Panc1 (cell line): ENCODE data around the gene TPR. TPM values are rescaled to one million over a fixed set of nuclear protein-coding genes. Genes with fewer than 3 reads are reported as not detected.
"Not testable (repeated sequence)": the region's sequence is repeated elsewhere in the genome, so short reads cannot be mapped to it uniquely, and the experiment has no call there.

Experiments
- ATAC-seq: fragments of 200-7000 bp; cut with Tn5 transposase; 2 replicates; pipeline ENCODE4 v1.9.1; 2020; ENCODE audit warnings: mild to moderate bottlenecking, moderate library complexity
- BruUV-seq: library from RNA; stranded (reverse); fragments of 400-500 nt; replicated peaks from 2 replicates; lab custom pipeline; 2021; lab: Mats Ljungman, UMichigan
- CTCF ChIA-PET: fragments of 300-600 bp; sonication (Branson Sonifier 250); formaldehyde crosslinking; loops from one replicate; lab custom pipeline; 2022; ENCODE audit warnings: antibody characterized with exemption; lab: Charles Lee
- POLR2A ChIA-PET: fragments of 300-600 bp; sonication (Branson Sonifier 250); formaldehyde crosslinking; loops from one replicate; lab custom pipeline; 2022; ENCODE audit warnings: antibody characterized with exemption; lab: Charles Lee
- DNase-seq: peaks from one replicate; pipeline ENCODE4 v3.0.0-alpha.2; 2010; ENCODE audit warnings: low read depth, low spot score
- H3K27ac ChIP-seq: 2 replicates; pipeline ENCODE4 v1.5.1; 2011; ENCODE audit warnings: mild to moderate bottlenecking, low read length, inconsistent platforms
- H3K27me3 ChIP-seq: fragments of 200-500 bp; sonication (Bioruptor generic); 2 replicates; pipeline ENCODE4 v1.6.0; 2014; ENCODE audit warnings: low read length, inconsistent platforms; ENCODE audit not compliant: control insufficient read depth, insufficient read depth
- H3K36me3 ChIP-seq: fragments of 200-500 bp; sonication (Bioruptor generic); 2 replicates; pipeline ENCODE4 v1.5.1; 2014; ENCODE audit warnings: inconsistent platforms, mild to moderate bottlenecking, low read length, moderate library complexity; ENCODE audit not compliant: control insufficient read depth, insufficient read depth
- H3K4me1 ChIP-seq: 2 replicates; pipeline ENCODE4 v1.5.1; 2011; ENCODE audit warnings: inconsistent platforms, mild to moderate bottlenecking, low read length, moderate library complexity; ENCODE audit not compliant: control insufficient read depth, insufficient read depth
- H3K4me3 ChIP-seq, 2 experiments: 2 replicates each; pipeline ENCODE4 v1.5.1; 2011 to 2012; ENCODE audit warnings: low read depth in 2 of 2, low read length in 2 of 2, mild to moderate bottlenecking in 2 of 2, inconsistent platforms in 1 of 2, moderate library complexity in 1 of 2
- H3K9me3 ChIP-seq: fragments of 200-500 bp; sonication (Bioruptor generic); 2 replicates; pipeline ENCODE4 v1.5.1; 2014; ENCODE audit warnings: low read depth, mild to moderate bottlenecking, inconsistent platforms, low read length, moderate library complexity; ENCODE audit not compliant: control insufficient read depth, insufficient read depth
- POLR2AphosphoS5 ChIP-seq: IDR thresholded peaks from 2 replicates; pipeline ENCODE4 v1.6.1; 2012; ENCODE audit warnings: mild to moderate bottlenecking, low read depth, low read length, moderate library complexity
- SIN3A ChIP-seq: IDR thresholded peaks from 2 replicates; pipeline ENCODE4 v1.6.1; 2012; ENCODE audit warnings: low read depth, mild to moderate bottlenecking, low read length, moderate library complexity, borderline replicate concordance; ENCODE audit not compliant: insufficient read depth
- TCF7L2 ChIP-seq: IDR thresholded peaks from 2 replicates; pipeline ENCODE4 v1.6.1; 2011; ENCODE audit warnings: mild to moderate bottlenecking, low read depth, low read length, inconsistent platforms
- in situ Hi-C: cut with HindIII; loops from 2 replicates; pipeline ENCODE4 v1.10.0; 2016; ENCODE audit warnings: low sequenced_read_pairs, low pct_unique_long_range_greater_than_20kb
- intact Hi-C: fragments of 100-400 bp; cut with micrococcal nuclease; formaldehyde crosslinking; loops from one replicate; pipeline ENCODE4 v1.10.0; 2022; ENCODE audit not compliant: unreplicated experiment
- total RNA-seq: library from RNA; stranded (reverse); gene quantifications from one replicate; pipeline ENCODE4 v1.2.1, GENCODE V29; 2021; ENCODE audit not compliant: unreplicated experiment
- TF ChIP-seq, protein P1 (sequence below): fragments of 450-650 bp; IDR thresholded peaks from 2 replicates; pipeline ENCODE4 v1.5.1; 2017; ENCODE audit warnings: mild to moderate bottlenecking
- TF ChIP-seq, protein P2 (sequence below), 2 experiments: IDR thresholded peaks; 2 replicates each; pipeline ENCODE4 v1.6.1; 2011 to 2012; ENCODE audit warnings: low read depth in 2 of 2, control low read depth in 1 of 2, low read length in 1 of 2, mild to moderate bottlenecking in 1 of 2, moderate library complexity in 1 of 2; ENCODE audit not compliant: insufficient read depth in 1 of 2

The TPR gene
- total RNA-seq, 1 experiment from 2014 or later, result 115 TPM

DNA sequence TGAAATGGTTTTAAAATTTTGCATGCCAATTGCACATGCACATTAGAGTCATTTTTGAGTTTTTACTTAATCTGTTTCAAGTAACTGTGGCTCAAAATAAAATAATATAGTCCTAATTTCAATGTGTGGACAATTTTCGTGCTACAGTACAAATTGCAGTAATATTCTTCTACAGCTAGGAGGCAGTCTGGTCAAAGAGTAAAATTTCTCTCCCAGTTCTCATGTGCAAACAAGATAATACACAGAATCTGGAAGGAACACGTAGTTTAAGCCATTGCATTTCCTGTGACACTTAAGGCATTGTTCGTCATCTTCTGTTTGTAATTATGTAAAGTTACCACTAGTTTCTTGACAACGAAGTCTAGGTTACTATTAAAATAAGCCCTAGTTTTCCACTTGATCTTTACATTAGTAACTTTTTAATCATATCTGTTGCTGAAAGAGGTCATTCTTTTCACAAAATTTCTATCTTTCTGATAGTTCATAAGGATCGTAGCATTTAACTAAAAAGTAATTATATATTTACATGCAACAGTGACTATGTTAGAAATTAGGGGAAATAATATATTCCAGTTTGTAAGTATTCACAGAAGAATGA, 29.5 kb upstream of the TPR start:
- no TSS peak for BruUV-seq
- H3K36me3 ChIP-seq, result peaks cover 34% of the 10 kb centered on the region
- POLR2A ChIA-PET, result no interaction called here
- CTCF ChIA-PET, result no interaction called here
- no peaks in the 10 kb centered on the region for H3K4me1 ChIP-seq
- H3K27me3 ChIP-seq, result no peaks in the 10 kb centered on the region
- no peak overlapping the region for H3K27ac ChIP-seq
- peak; percentile 10 for DNase-seq
- intact Hi-C loops (loop anchor here (2.0 kb wide), 1 partner anchor 582 kb away; no protein-coding TSS in a partner anchor), in situ Hi-C loops (no loop called here)
- H3K9me3 ChIP-seq, result no peaks in the 10 kb centered on the region
- TF ChIP-seq, protein P1, sequence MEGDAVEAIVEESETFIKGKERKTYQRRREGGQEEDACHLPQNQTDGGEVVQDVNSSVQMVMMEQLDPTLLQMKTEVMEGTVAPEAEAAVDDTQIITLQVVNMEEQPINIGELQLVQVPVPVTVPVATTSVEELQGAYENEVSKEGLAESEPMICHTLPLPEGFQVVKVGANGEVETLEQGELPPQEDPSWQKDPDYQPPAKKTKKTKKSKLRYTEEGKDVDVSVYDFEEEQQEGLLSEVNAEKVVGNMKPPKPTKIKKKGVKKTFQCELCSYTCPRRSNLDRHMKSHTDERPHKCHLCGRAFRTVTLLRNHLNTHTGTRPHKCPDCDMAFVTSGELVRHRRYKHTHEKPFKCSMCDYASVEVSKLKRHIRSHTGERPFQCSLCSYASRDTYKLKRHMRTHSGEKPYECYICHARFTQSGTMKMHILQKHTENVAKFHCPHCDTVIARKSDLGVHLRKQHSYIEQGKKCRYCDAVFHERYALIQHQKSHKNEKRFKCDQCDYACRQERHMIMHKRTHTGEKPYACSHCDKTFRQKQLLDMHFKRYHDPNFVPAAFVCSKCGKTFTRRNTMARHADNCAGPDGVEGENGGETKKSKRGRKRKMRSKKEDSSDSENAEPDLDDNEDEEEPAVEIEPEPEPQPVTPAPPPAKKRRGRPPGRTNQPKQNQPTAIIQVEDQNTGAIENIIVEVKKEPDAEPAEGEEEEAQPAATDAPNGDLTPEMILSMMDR, result peak; percentile 73; the same call in 1 of the 2 replicates
- TF ChIP-seq, protein P2, sequence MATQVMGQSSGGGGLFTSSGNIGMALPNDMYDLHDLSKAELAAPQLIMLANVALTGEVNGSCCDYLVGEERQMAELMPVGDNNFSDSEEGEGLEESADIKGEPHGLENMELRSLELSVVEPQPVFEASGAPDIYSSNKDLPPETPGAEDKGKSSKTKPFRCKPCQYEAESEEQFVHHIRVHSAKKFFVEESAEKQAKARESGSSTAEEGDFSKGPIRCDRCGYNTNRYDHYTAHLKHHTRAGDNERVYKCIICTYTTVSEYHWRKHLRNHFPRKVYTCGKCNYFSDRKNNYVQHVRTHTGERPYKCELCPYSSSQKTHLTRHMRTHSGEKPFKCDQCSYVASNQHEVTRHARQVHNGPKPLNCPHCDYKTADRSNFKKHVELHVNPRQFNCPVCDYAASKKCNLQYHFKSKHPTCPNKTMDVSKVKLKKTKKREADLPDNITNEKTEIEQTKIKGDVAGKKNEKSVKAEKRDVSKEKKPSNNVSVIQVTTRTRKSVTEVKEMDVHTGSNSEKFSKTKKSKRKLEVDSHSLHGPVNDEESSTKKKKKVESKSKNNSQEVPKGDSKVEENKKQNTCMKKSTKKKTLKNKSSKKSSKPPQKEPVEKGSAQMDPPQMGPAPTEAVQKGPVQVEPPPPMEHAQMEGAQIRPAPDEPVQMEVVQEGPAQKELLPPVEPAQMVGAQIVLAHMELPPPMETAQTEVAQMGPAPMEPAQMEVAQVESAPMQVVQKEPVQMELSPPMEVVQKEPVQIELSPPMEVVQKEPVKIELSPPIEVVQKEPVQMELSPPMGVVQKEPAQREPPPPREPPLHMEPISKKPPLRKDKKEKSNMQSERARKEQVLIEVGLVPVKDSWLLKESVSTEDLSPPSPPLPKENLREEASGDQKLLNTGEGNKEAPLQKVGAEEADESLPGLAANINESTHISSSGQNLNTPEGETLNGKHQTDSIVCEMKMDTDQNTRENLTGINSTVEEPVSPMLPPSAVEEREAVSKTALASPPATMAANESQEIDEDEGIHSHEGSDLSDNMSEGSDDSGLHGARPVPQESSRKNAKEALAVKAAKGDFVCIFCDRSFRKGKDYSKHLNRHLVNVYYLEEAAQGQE (IDR thresholded peaks at IDR 0.05; ENCODE audit: insufficient read depth in 1 of 2, low read depth in 2 of 2, low read length in 1 of 2), result no peak
- no peak for ATAC-seq
- no peak overlapping the region for H3K4me3 ChIP-seq

DNA sequence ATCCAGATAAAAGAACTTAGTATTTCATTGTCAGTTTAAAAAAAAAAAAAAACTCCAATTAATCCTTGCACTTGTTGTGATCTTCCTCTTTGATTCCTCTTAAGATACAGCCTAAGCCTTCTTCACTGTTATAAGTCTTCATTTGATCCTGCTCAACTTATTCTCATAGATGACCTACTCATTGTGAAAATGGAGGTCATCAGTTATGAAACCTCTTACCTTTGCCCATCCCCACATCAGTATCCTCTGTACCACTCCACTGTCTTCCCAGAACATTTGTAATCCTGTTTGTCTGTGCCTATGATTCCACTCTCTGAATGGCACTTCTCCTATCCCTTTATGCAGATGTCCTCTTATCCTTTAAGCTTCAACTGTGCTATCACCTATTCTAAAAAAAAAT, 28.6 kb upstream of the TPR start:
- Histone ChIP-seq H3K4me1 (no peaks in the 10 kb centered on the region), H3K27ac (no peak overlapping the region), H3K9me3 (no peaks in the 10 kb centered on the region), H3K27me3 (no peaks in the 10 kb centered on the region), H3K4me3 (no peak overlapping the region), H3K36me3 (peaks cover 35% of the 10 kb centered on the region)
- TF ChIP-seq, protein P2 (IDR thresholded peaks at IDR 0.05; ENCODE audit: insufficient read depth in 1 of 2, low read depth in 2 of 2, low read length in 1 of 2), result no peak
- TF ChIP-seq SIN3A, result no peak
- TF ChIP-seq, protein P1, result no peak
- TF ChIP-seq TCF7L2, result no peak
- no peak for TF ChIP-seq POLR2AphosphoS5
- BruUV-seq, result no TSS peak
- POLR2A ChIA-PET, result no interaction called here
- no peak for DNase-seq
- ATAC-seq, result no peak
- intact Hi-C loops (loop anchor here (2.0 kb wide), 1 partner anchor 583 kb away; no protein-coding TSS in a partner anchor), in situ Hi-C loops (no loop called here)
- CTCF ChIA-PET, result no interaction called here

DNA sequence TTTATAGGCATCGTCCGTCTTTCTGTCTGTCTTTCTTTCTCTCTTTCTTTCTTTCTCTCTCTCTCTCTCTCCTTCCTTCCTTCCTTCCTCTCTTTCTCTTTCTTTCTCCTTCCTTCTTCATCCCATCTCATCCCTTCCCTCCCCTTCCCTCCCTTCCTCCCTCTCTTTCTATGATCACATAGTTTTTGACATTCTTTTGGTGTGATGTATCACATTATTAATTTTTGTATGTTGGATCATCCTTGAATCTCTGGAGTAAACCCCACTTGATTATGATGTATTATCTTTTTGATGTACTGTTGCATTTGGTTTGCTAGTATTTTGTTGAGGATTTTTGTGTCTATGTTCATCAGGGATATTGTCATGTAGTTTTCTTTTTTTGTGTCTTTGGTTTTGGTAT, 26.4 kb upstream of the TPR start:
- H3K36me3 ChIP-seq, result peaks cover 25% of the 10 kb centered on the region
- BruUV-seq, ATAC-seq, H3K4me3 ChIP-seq, intact Hi-C loops, H3K27ac ChIP-seq, H3K4me1 ChIP-seq, in situ Hi-C loops, DNase-seq, H3K9me3 ChIP-seq, POLR2A ChIA-PET, H3K27me3 ChIP-seq, CTCF ChIA-PET: not testable (repeated sequence)
